PC-3 (cell line): ENCODE data around the gene IL20. TPM values are rescaled to one million over a fixed set of nuclear protein-coding genes. Genes with fewer than 3 reads are reported as not detected.
A peak's percentile ranks its signal among the peaks of the same experiment; 100 is the strongest.

Experiments
- ATAC-seq: fragments of 200-7000 bp; cut with Tn5 transposase; 2 replicates; pipeline ENCODE4 v1.9.1; 2020; ENCODE audit warnings: mild to moderate bottlenecking, moderate library complexity
- BruUV-seq: library from RNA; stranded (reverse); fragments of 400-500 nt; replicated peaks from 2 replicates; lab custom pipeline; 2021; lab: Mats Ljungman, UMichigan
- CTCF ChIA-PET: fragments of 300-600 bp; sonication (Branson Sonifier 250); formaldehyde crosslinking; loops from one replicate; lab custom pipeline; 2022; ENCODE audit warnings: antibody characterized with exemption; lab: Charles Lee
- POLR2A ChIA-PET: fragments of 300-600 bp; sonication (Branson Sonifier 250); formaldehyde crosslinking; loops from one replicate; lab custom pipeline; 2022; ENCODE audit warnings: antibody characterized with exemption; ENCODE audit not compliant: unreplicated experiment; lab: Charles Lee
- DNase-seq: peaks from one replicate; pipeline ENCODE4 v3.0.0-alpha.2; 2015
- H2AFZ ChIP-seq: fragments of 300-600 bp; sonication (generic); 2 replicates; pipeline ENCODE4 v1.6.0; 2016; ENCODE audit warnings: antibody characterized with exemption, low read length
- H3F3A ChIP-seq: fragments of 300-600 bp; sonication (generic); one replicate; pipeline ENCODE4 v1.6.0; 2017; ENCODE audit warnings: antibody characterized with exemption, low read length, control low read depth, mild to moderate bottlenecking; ENCODE audit not compliant: unreplicated experiment
- H3K27ac ChIP-seq: fragments of 300-600 bp; sonication (generic); 2 replicates; pipeline ENCODE4 v1.5.1; 2016; ENCODE audit warnings: mild to moderate bottlenecking, low read length
- H3K27me3 ChIP-seq: fragments of 300-600 bp; sonication (generic); 2 replicates; pipeline ENCODE4 v1.6.1; 2016; ENCODE audit warnings: low read length, mixed read lengths
- H3K36me3 ChIP-seq: fragments of 300-600 bp; sonication (generic); 2 replicates; pipeline ENCODE4 v1.6.1; 2016; ENCODE audit warnings: low read depth, mixed run types, low read length, mixed read lengths
- H3K4me1 ChIP-seq: fragments of 300-600 bp; sonication (generic); 2 replicates; pipeline ENCODE4 v1.5.1; 2016; ENCODE audit warnings: low read length; ENCODE audit not compliant: insufficient read depth
- H3K4me2 ChIP-seq: fragments of 300-600 bp; sonication (generic); 2 replicates; pipeline ENCODE4 v1.6.0; 2016; ENCODE audit warnings: low read length
- H3K4me3 ChIP-seq: fragments of 300-600 bp; sonication (generic); 2 replicates; pipeline ENCODE4 v1.5.1; 2016; ENCODE audit warnings: mild to moderate bottlenecking, low read length, mixed read lengths
- H3K79me2 ChIP-seq: fragments of 300-600 bp; sonication (generic); 2 replicates; pipeline ENCODE4 v1.6.1; 2017; ENCODE audit warnings: low read length, mixed read lengths
- H3K9ac ChIP-seq: fragments of 300-600 bp; sonication (generic); 2 replicates; pipeline ENCODE4 v1.6.0; 2016; ENCODE audit warnings: mild to moderate bottlenecking, low read length
- H3K9me2 ChIP-seq: fragments of 300-600 bp; sonication (generic); replicated peaks from 2 replicates; pipeline ENCODE4 v1.6.1; 2016; ENCODE audit warnings: mixed run types, low read length, mixed read lengths
- H3K9me3 ChIP-seq: fragments of 300-600 bp; sonication (generic); 2 replicates; pipeline ENCODE4 v1.6.1; 2016; ENCODE audit warnings: low read length, mixed read lengths
- H4K20me1 ChIP-seq: fragments of 300-600 bp; sonication (generic); 2 replicates; pipeline ENCODE4 v1.6.1; 2016; ENCODE audit warnings: low read length, mixed read lengths
- CTCF ChIP-seq: fragments of 300-600 bp; sonication (generic); conservative IDR thresholded peaks from 2 replicates; pipeline ENCODE4 v1.5.1; 2017; ENCODE audit warnings: antibody characterized with exemption, low read depth, mild to moderate bottlenecking, low read length
- EZH2 ChIP-seq: fragments of 300-600 bp; sonication (generic); IDR thresholded peaks from one replicate; pipeline ENCODE4 v1.6.1; 2017; ENCODE audit warnings: antibody characterized with exemption, mild to moderate bottlenecking, low read length; ENCODE audit not compliant: unreplicated experiment
- EZH2phosphoT487 ChIP-seq: fragments of 300-600 bp; sonication (generic); IDR thresholded peaks from 2 replicates; pipeline ENCODE4 v1.6.1; 2018; ENCODE audit warnings: mild to moderate bottlenecking, antibody characterized with exemption, low read length, borderline replicate concordance
- intact Hi-C: fragments of 100-400 bp; cut with micrococcal nuclease; formaldehyde crosslinking; loops from 2 replicates; pipeline ENCODE4 v1.9.0; 2023
- total RNA-seq: library from RNA; depleted of rRNA; stranded (reverse); fragments of >200 nt; gene quantifications from 2 replicates; pipeline ENCODE4 v1.2.3, GENCODE V29; 2014

IL20 gene
- total RNA-seq, 1 experiment from 2014 or later: not detected

- CTCF ChIA-PET: interaction anchor here (0.6 kb wide), 1 partner anchor 32 kb away, joined by 5 read pairs; no protein-coding TSS in a partner anchor
- intact Hi-C loops: no loop called here
- no peak overlapping the region for H3K4me2 ChIP-seq
- H4K20me1 ChIP-seq: no peaks in the 10 kb centered on the region
- ATAC-seq (no peak), DNase-seq (no peak)
- H3K9ac ChIP-seq: no peak overlapping the region
- H3F3A ChIP-seq: peaks cover 5% of the 10 kb centered on the region
- H3K27ac ChIP-seq: peak overlapping the region; percentile 28; the same call in 1 of the 2 replicates
- no peak overlapping the region for H2AFZ ChIP-seq
- H3K9me3 ChIP-seq: no peaks in the 10 kb centered on the region
- TF ChIP-seq EZH2phosphoT487 (no peak), CTCF (no peak), EZH2 (no peak)
- BruUV-seq: no TSS peak
- H3K9me2 ChIP-seq: no peaks in the 10 kb centered on the region
- H3K4me1 ChIP-seq: peaks cover 46% of the 10 kb centered on the region
- no peak overlapping the region for H3K4me3 ChIP-seq
- POLR2A ChIA-PET: no interaction called here
- no peaks in the 10 kb centered on the region for H3K36me3 ChIP-seq
- no peaks in the 10 kb centered on the region for H3K27me3 ChIP-seq
- H3K79me2 ChIP-seq: no peaks in the 10 kb centered on the region
Measured at GRCh38 chr1:206886831-206887230, 21.4 kb downstream of the IL20 start.

GRCh38 chr1:206887701-206888100 lies 22.3 kb downstream of the IL20 start:
- CTCF ChIA-PET: interaction anchor here (0.7 to 0.9 kb wide), 2 partner anchors 22 to 26 kb away, joined by 3 read pairs; no protein-coding TSS in a partner anchor
- ATAC-seq: peak; percentile 38
- no peaks in the 10 kb centered on the region for H3K9me3 ChIP-seq

More at GRCh38 chr1:206887701-206888100, 22.3 kb downstream of the IL20 start:
- intact Hi-C loops: no loop called here
- peak; percentile 71 for DNase-seq
- peak overlapping the region; percentile 38 for H3K4me2 ChIP-seq
- no peaks in the 10 kb centered on the region for H3K79me2 ChIP-seq
- no TSS peak for BruUV-seq
- H3K36me3 ChIP-seq: no peaks in the 10 kb centered on the region
- peaks cover 53% of the 10 kb centered on the region for H3K4me1 ChIP-seq
- H2AFZ ChIP-seq: peak overlapping the region; percentile 17
- TF ChIP-seq EZH2 (no peak), CTCF (no peak), EZH2phosphoT487 (no peak)
- H3K9ac ChIP-seq: peak overlapping the region; percentile 14
- H3K27me3 ChIP-seq: no peaks in the 10 kb centered on the region
- peak overlapping the region; percentile 28 for H3K27ac ChIP-seq
- H3F3A ChIP-seq: peaks cover 5% of the 10 kb centered on the region
- peak overlapping the region; percentile 0; the same call in 1 of the 2 replicates for H3K4me3 ChIP-seq
- POLR2A ChIA-PET: interaction anchor here (0.7 to 1.0 kb wide), 2 partner anchors 13 to 22 kb away, joined by 3 to 4 read pairs; no protein-coding TSS in a partner anchor
- H4K20me1 ChIP-seq: no peaks in the 10 kb centered on the region
- H3K9me2 ChIP-seq: no peaks in the 10 kb centered on the region
